Mesenchymal stem cell (in vitro differentiated cells and primary cell): ENCODE measurements around the gene LEFTY1. TPM values are rescaled to one million over a fixed set of nuclear protein-coding genes. Genes with fewer than 3 reads are reported as not detected.
"Not testable (repeated sequence)": the region's sequence is repeated elsewhere in the genome, so short reads cannot be mapped to it uniquely, and the experiment has no call there.

ENCODE experiments used
- DNase-seq: peaks from one replicate; pipeline ENCODE4 v3.0.0-alpha.2; 2013
- H2AFZ ChIP-seq: one replicate; pipeline ENCODE4 v1.6.1; 2013; ENCODE audit warnings: low read depth, mild to moderate bottlenecking, control low read depth, inconsistent platforms, low read length, moderate library complexity
- H2AK5ac ChIP-seq: 2 replicates; pipeline ENCODE4 v1.6.1; 2013; ENCODE audit warnings: low read length, moderate library complexity, mild to moderate bottlenecking, inconsistent platforms; ENCODE audit not compliant: severe bottlenecking
- H2BK120ac ChIP-seq: one replicate; pipeline ENCODE4 v1.6.1; 2013; ENCODE audit warnings: low read depth, mild to moderate bottlenecking, inconsistent platforms, low read length, moderate library complexity
- H2BK12ac ChIP-seq, 2 experiments: one replicate each; pipeline ENCODE4 v1.6.1; 2013; ENCODE audit warnings: inconsistent platforms in 2 of 2, low read length in 2 of 2, mild to moderate bottlenecking in 2 of 2, moderate library complexity in 2 of 2, control low read depth in 1 of 2
- H2BK15ac ChIP-seq: one replicate; pipeline ENCODE4 v1.6.1; 2013; ENCODE audit warnings: mild to moderate bottlenecking, low read depth, inconsistent platforms; ENCODE audit not compliant: poor library complexity, severe bottlenecking
- H2BK5ac ChIP-seq: 2 replicates; pipeline ENCODE4 v1.6.1; 2013; ENCODE audit warnings: low read depth, mild to moderate bottlenecking, low read length, control low read depth, inconsistent platforms; ENCODE audit not compliant: poor library complexity, severe bottlenecking
- H3K14ac ChIP-seq, 2 experiments: one replicate each; pipeline ENCODE4 v1.6.1; 2013; ENCODE audit warnings: inconsistent platforms in 2 of 2, low read length in 2 of 2, control low read depth in 1 of 2, mild to moderate bottlenecking in 1 of 2, moderate library complexity in 1 of 2
- H3K18ac ChIP-seq, 2 experiments: one replicate each; pipeline ENCODE4 v1.6.1; 2013; ENCODE audit warnings: inconsistent platforms in 2 of 2, low read length in 2 of 2, control low read depth in 1 of 2, low read depth in 1 of 2, mild to moderate bottlenecking in 1 of 2
- H3K23ac ChIP-seq, 2 experiments: one replicate each; pipeline ENCODE4 v1.6.1; 2013; ENCODE audit warnings: inconsistent platforms in 2 of 2, low read length in 2 of 2, mild to moderate bottlenecking in 2 of 2, moderate library complexity in 2 of 2, control low read depth in 1 of 2
- H3K27ac ChIP-seq: 2 replicates; pipeline ENCODE4 v1.5.1; 2013; ENCODE audit warnings: mild to moderate bottlenecking, moderate library complexity, low read length, control low read depth, inconsistent platforms; ENCODE audit not compliant: poor library complexity, severe bottlenecking
- H3K27me3 ChIP-seq, 2 experiments: 2 replicates each; pipeline versions ENCODE4 v1.6.1 to v1.7.0; 2013; ENCODE audit warnings: low read length in 2 of 2, mild to moderate bottlenecking in 2 of 2, moderate library complexity in 2 of 2, control low read depth in 1 of 2, inconsistent platforms in 1 of 2; ENCODE audit not compliant: control insufficient read depth in 1 of 2, insufficient read depth in 1 of 2
- H3K36me3 ChIP-seq, 2 experiments: 2 replicates each; pipeline versions ENCODE4 v1.6.1 to v1.7.0; 2013; ENCODE audit warnings: low read length in 2 of 2, control low read depth in 1 of 2, inconsistent platforms in 1 of 2, low read depth in 1 of 2, mild to moderate bottlenecking in 1 of 2; ENCODE audit not compliant: insufficient read depth in 2 of 2, control insufficient read depth in 1 of 2
- H3K4ac ChIP-seq, 2 experiments: one replicate each; pipeline ENCODE4 v1.6.1; 2013; ENCODE audit warnings: inconsistent platforms in 2 of 2, low read length in 2 of 2, mild to moderate bottlenecking in 2 of 2, moderate library complexity in 2 of 2, control low read depth in 1 of 2, low read depth in 1 of 2
- H3K4me1 ChIP-seq: 2 replicates; pipeline ENCODE4 v1.6.1; 2013; ENCODE audit warnings: low read depth, low read length, control low read depth; ENCODE audit not compliant: control insufficient read depth, insufficient read depth
- H3K4me2 ChIP-seq: 2 replicates; pipeline ENCODE4 v1.6.1; 2013; ENCODE audit warnings: low read length, mild to moderate bottlenecking, inconsistent platforms; ENCODE audit not compliant: poor library complexity, severe bottlenecking
- H3K4me3 ChIP-seq, 2 experiments: 2 replicates each; pipeline versions ENCODE4 v1.5.1 to v1.7.0; 2013; ENCODE audit warnings: low read length in 2 of 2, mild to moderate bottlenecking in 2 of 2, control low read depth in 1 of 2, low read depth in 1 of 2; ENCODE audit not compliant: insufficient read depth in 1 of 2
- H3K79me1 ChIP-seq: replicated peaks from 2 replicates; pipeline ENCODE4 v1.6.1; 2013; ENCODE audit warnings: mild to moderate bottlenecking, control low read depth, low read length, inconsistent platforms; ENCODE audit not compliant: poor library complexity, severe bottlenecking
- H3K9ac ChIP-seq: 2 replicates; pipeline ENCODE4 v1.7.0; 2013; ENCODE audit warnings: mild to moderate bottlenecking, low read length, moderate library complexity
- H3K9me3 ChIP-seq: 2 replicates; pipeline ENCODE4 v1.7.0; 2013; ENCODE audit warnings: mild to moderate bottlenecking, low read length; ENCODE audit not compliant: control insufficient read depth
- H4K8ac ChIP-seq: one replicate; pipeline ENCODE4 v1.6.1; 2013; ENCODE audit warnings: inconsistent platforms, mild to moderate bottlenecking, low read length, moderate library complexity
- H4K91ac ChIP-seq: one replicate; pipeline ENCODE4 v1.6.1; 2013; ENCODE audit warnings: mild to moderate bottlenecking, low read length, inconsistent platforms
- WGBS: methylation state at CpG from one replicate; pipeline ENCODE4 v1.1.7; 2013; ENCODE audit warnings: mixed read lengths; 5-methylcytosine and 5-hydroxymethylcytosine counted together
- small RNA-seq: library from polyadenylated mRNA; stranded (forward); fragments of <200 nt; extraction: miRNeasy Mini kit (QIAGEN cat#:217004); gene quantifications from one replicate; pipeline ENCODE3, GENCODE V24; 2013; ENCODE audit warnings: low read depth

LEFTY1 gene

DNA sequence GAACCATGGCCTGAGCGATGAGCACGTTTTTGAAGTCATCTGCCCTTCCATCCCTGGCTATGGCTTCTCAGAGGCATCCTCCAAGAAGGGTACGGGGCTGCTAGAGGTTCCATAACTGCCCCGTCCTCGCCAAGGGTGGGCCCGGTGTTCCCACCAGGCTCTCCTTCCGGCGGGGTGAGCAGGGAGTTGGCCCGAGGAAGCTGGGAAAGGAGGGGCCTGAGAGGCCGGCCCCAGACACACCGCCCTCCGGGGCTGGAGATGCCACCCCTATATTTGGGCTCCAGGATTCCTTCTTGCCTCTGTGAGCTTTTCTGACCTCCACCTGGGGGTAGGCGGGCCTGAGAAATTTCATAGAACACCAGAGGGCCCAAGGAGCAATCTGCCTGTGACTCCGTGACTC is 50.2 kb downstream of the LEFTY1 start:
- H3K79me1 ChIP-seq: no peaks in the 10 kb centered on the region
- WGBS: 96% methylated on average over 14 of the region's 14 CpGs
- H3K4me3 ChIP-seq: no peak overlapping the region

DNA sequence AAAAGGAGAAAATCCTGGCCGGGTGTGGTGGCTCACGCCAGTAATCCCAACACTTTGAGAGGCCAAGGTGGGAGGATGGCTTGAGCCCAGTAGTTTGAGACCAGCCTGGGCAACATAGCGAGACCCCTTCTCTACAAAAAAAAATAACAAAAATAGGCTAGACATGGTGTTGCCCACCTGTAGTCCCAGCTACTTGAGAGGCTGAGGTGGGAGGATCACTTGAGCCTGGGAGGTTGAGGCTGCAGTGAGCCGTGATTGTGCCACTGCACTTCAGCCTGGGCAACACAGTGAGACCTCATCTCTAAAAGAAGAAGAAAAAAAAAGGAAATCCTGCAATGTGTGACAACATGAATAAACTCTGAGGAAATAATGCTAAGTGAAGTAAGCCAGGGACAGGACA is 52.6 kb downstream of the LEFTY1 start:
- not testable (repeated sequence) for H4K91ac ChIP-seq, H3K27me3 ChIP-seq, H2AK5ac ChIP-seq, H2BK12ac ChIP-seq, DNase-seq, H2AFZ ChIP-seq, H2BK15ac ChIP-seq, H2BK120ac ChIP-seq, H3K23ac ChIP-seq, H3K4me1 ChIP-seq, H3K4me2 ChIP-seq, H3K79me1 ChIP-seq, H3K9me3 ChIP-seq, H4K8ac ChIP-seq, H3K14ac ChIP-seq, H3K4me3 ChIP-seq, H2BK5ac ChIP-seq, H3K27ac ChIP-seq, H3K4ac ChIP-seq, H3K9ac ChIP-seq, H3K18ac ChIP-seq
- peaks cover 37 to 68% of the 10 kb centered on the region in 2 experiments for H3K36me3 ChIP-seq
- 97% methylated on average over 3 of the region's 4 CpGs for WGBS

More for the DNA sequence above, 50.2 kb downstream of the LEFTY1 start:
- no peak for DNase-seq
- H3K27me3 ChIP-seq: no peaks in the 10 kb centered on the region
- no peak overlapping the region for H2BK5ac ChIP-seq
- no peak overlapping the region for H3K23ac ChIP-seq
- H3K18ac ChIP-seq: no peak overlapping the region
- no peak overlapping the region for H3K27ac ChIP-seq
- H3K14ac ChIP-seq: no peak overlapping the region
- H2BK120ac ChIP-seq: no peak overlapping the region
- no peak overlapping the region for H4K8ac ChIP-seq
- no peaks in the 10 kb centered on the region for H3K9me3 ChIP-seq
- no peak overlapping the region for H3K9ac ChIP-seq
- no peaks in the 10 kb centered on the region for H3K4me1 ChIP-seq
- no peak overlapping the region for H3K4ac ChIP-seq
- H3K36me3 ChIP-seq: peaks cover 42 to 69% of the 10 kb centered on the region in 2 experiments
- H2AK5ac ChIP-seq: no peak overlapping the region
- H4K91ac ChIP-seq: no peak overlapping the region
- H2AFZ ChIP-seq: no peak overlapping the region
- no peak overlapping the region for H2BK12ac ChIP-seq
- no peak overlapping the region for H2BK15ac ChIP-seq
- no peak overlapping the region for H3K4me2 ChIP-seq

Small RNA genes lying within 50 kb of the gene (small RNA-seq; reads per million reads assigned to genes)
- not detected for gene AL117348.1
